HepG2 (cell line): ENCODE measurements around the gene GAL3ST3. TPM values are rescaled to one million over a fixed set of nuclear protein-coding genes. Genes with fewer than 3 reads are reported as not detected.

ENCODE experiments used
- CAMTA2 ChIP-seq: sonication (generic); formaldehyde crosslinking; IDR thresholded peaks from 2 replicates; pipeline ENCODE4 v1.4.0; 2020; ENCODE audit warnings: mild to moderate bottlenecking, missing genetic modification reagents, borderline replicate concordance
- CEBPG ChIP-seq: IDR thresholded peaks from 2 replicates; pipeline ENCODE4 v1.6.1; 2016
- CENPT ChIP-seq: sonication (generic); formaldehyde crosslinking; IDR thresholded peaks from 2 replicates; pipeline ENCODE4 v1.8.0; 2022; ENCODE audit warnings: low read depth, mild to moderate bottlenecking, moderate library complexity, missing genetic modification reagents
- CSRNP2 ChIP-seq: sonication (generic); formaldehyde crosslinking; conservative IDR thresholded peaks from 2 replicates; pipeline ENCODE4 v1.8.0; 2022; ENCODE audit warnings: low read depth, missing genetic modification reagents
- ETV6 ChIP-seq: sonication (generic); formaldehyde crosslinking; conservative IDR thresholded peaks from 2 replicates; pipeline ENCODE4 v1.4.0; 2020; ENCODE audit warnings: missing genetic modification reagents
- GLMP ChIP-seq: sonication (generic); formaldehyde crosslinking; IDR thresholded peaks from 2 replicates; pipeline ENCODE4 v1.9.0; 2021; ENCODE audit warnings: missing genetic modification reagents, mild to moderate bottlenecking, borderline replicate concordance
- IRF2 ChIP-seq: IDR thresholded peaks from 2 replicates; pipeline ENCODE4 v1.6.1; 2018; ENCODE audit warnings: missing genetic modification reagents, missing compliant biosample characterization
- MTF1 ChIP-seq: sonication (generic); formaldehyde crosslinking; IDR thresholded peaks from 2 replicates; pipeline ENCODE4 v1.5.0; 2020; ENCODE audit warnings: missing genetic modification reagents
- SMARCC2 ChIP-seq: fragments of 450-650 bp; IDR thresholded peaks from 2 replicates; pipeline ENCODE4 v1.6.1; 2017; ENCODE audit warnings: antibody characterized with exemption, mild to moderate bottlenecking
- SNAPC2 ChIP-seq: sonication (generic); formaldehyde crosslinking; IDR thresholded peaks from 2 replicates; pipeline ENCODE4 v1.8.1; 2022; ENCODE audit warnings: mild to moderate bottlenecking, missing genetic modification reagents
- TCF12 ChIP-seq, 2 experiments: fragments of 450-650 bp in 1 of 2; sonication (generic) in 1 of 2; formaldehyde crosslinking in 1 of 2; IDR thresholded peaks; 2 replicates each; pipeline versions ENCODE4 v1.6.1 to v1.8.0; 2017 to 2022; ENCODE audit warnings: antibody characterized with exemption in 1 of 2, mild to moderate bottlenecking in 1 of 2, missing genetic modification reagents in 1 of 2, moderate library complexity in 1 of 2
- ZBTB3 ChIP-seq: sonication (generic); formaldehyde crosslinking; IDR thresholded peaks from 2 replicates; pipeline ENCODE4 v1.4.0; 2020; ENCODE audit warnings: low read depth, mild to moderate bottlenecking, moderate library complexity, missing genetic modification reagents, borderline replicate concordance
- ZBTB8A ChIP-seq: sonication (generic); formaldehyde crosslinking; IDR thresholded peaks from 2 replicates; pipeline ENCODE4 v1.4.0; 2020; ENCODE audit warnings: mild to moderate bottlenecking, low read depth, missing genetic modification reagents, borderline replicate concordance
- ZNF333 ChIP-seq: sonication (generic); formaldehyde crosslinking; IDR thresholded peaks from 2 replicates; pipeline ENCODE4 v1.4.0; 2020; ENCODE audit warnings: mild to moderate bottlenecking, missing genetic modification reagents, borderline replicate concordance
- ZNF383 ChIP-seq: sonication (generic); formaldehyde crosslinking; IDR thresholded peaks from 2 replicates; pipeline ENCODE4 v1.4.0; 2020; ENCODE audit warnings: missing genetic modification reagents, mild to moderate bottlenecking, borderline replicate concordance
- ZNF546 ChIP-seq: sonication (generic); formaldehyde crosslinking; conservative IDR thresholded peaks from 2 replicates; pipeline ENCODE4 v1.8.1; 2023; ENCODE audit warnings: mild to moderate bottlenecking, missing genetic modification reagents
- ZNF558 ChIP-seq: sonication (generic); formaldehyde crosslinking; IDR thresholded peaks from 2 replicates; pipeline ENCODE4 v1.9.0; 2022; ENCODE audit warnings: mild to moderate bottlenecking, missing genetic modification reagents, borderline replicate concordance
- ZNF609 ChIP-seq: sonication (generic); formaldehyde crosslinking; IDR thresholded peaks from 2 replicates; pipeline ENCODE4 v1.4.0; 2020; ENCODE audit warnings: mild to moderate bottlenecking, missing genetic modification reagents, borderline replicate concordance
- ZNF713 ChIP-seq: sonication (generic); formaldehyde crosslinking; IDR thresholded peaks from 2 replicates; pipeline ENCODE4 v1.4.0; 2020; ENCODE audit warnings: mild to moderate bottlenecking, missing genetic modification reagents
- ZNF768 ChIP-seq: sonication (generic); formaldehyde crosslinking; IDR thresholded peaks from 2 replicates; pipeline ENCODE4 v1.4.0; 2020; ENCODE audit warnings: missing genetic modification reagents
- ZNF878 ChIP-seq: sonication (generic); formaldehyde crosslinking; IDR thresholded peaks from 2 replicates; pipeline ENCODE4 v1.8.1; 2023; ENCODE audit warnings: mild to moderate bottlenecking, missing genetic modification reagents, moderate library complexity
- ZNF883 ChIP-seq: sonication (generic); formaldehyde crosslinking; IDR thresholded peaks from 2 replicates; pipeline ENCODE4 v1.5.1; 2020; ENCODE audit warnings: mild to moderate bottlenecking, missing genetic modification reagents; ENCODE audit errors: not compliant biosample characterization
- polyA plus RNA-seq, 8 experiments: library from polyadenylated mRNA; depleted of rRNA in 3 of 8; stranded (reverse) in 7 of 8; unstranded in 1 of 8; fragments of >200 nt; fragmentation: Illumina TruSeq in 4 of 8; extraction: Trizol in 4 of 8; gene quantifications; 2 replicates each; pipeline versions ENCODE4 v1.2.1 to v1.2.3, GENCODE V29; 2011 to 2016; ENCODE audit warnings: low read depth in 4 of 8, missing spikeins in 1 of 8, mixed read lengths in 1 of 8; ENCODE audit not compliant: insufficient read depth in 1 of 8
- total RNA-seq, 5 experiments: library from RNA; depleted of rRNA; stranded (reverse); fragments of >200 nt; fragmentation: Illumina TruSeq; extraction: Trizol; gene quantifications; 2 replicates each; pipeline ENCODE4 v1.2.3, GENCODE V29; 2016; ENCODE audit warnings: low read depth in 1 of 5

The GAL3ST3 gene
- total and polyA plus RNA-seq, 2 of the 13 experiments (the other 11 are each of a cell fraction or from before 2014, with no cell fraction given): not detected

GRCh38 chr11:66069715-66070603, 21.0 kb upstream of the GAL3ST3 start, which contains the start of gene PACS1 (continued):
- TF ChIP-seq CAMTA2 (CRISPR knock-in tag) (no peak), CSRNP2 (CRISPR knock-in tag) (no peak), TCF12 (IDR thresholded peaks at IDR 0.05) (no peak), TCF12 (CRISPR knock-in tag; IDR thresholded peaks at IDR 0.05) (0 out of 2 replicates have a peak, but pooled peaks have one; percentile 10), ZNF383 (CRISPR knock-in tag) (no peak), SNAPC2 (CRISPR knock-in tag) (no peak), CEBPG (no peak), ZNF546 (CRISPR knock-in tag) (no peak), ZNF333 (CRISPR knock-in tag) (no peak), ZNF609 (CRISPR knock-in tag) (no peak), ZNF883 (CRISPR knock-in tag) (no peak), MTF1 (CRISPR knock-in tag) (no peak), SMARCC2 (no peak), IRF2 (CRISPR knock-in tag) (0 out of 2 replicates have a peak, but pooled peaks have one; percentile 21), CENPT (no peak), ETV6 (CRISPR knock-in tag) (peak; percentile 78; the same call in 1 of the 2 replicates), ZNF713 (no peak), ZBTB8A (CRISPR knock-in tag) (no peak), ZNF878 (CRISPR knock-in tag) (no peak), ZNF558 (CRISPR knock-in tag) (no peak), ZBTB3 (CRISPR knock-in tag) (no peak), ZNF768 (CRISPR knock-in tag) (peak; percentile 72; the same call in 1 of the 2 replicates), GLMP (CRISPR knock-in tag) (no peak)
